SIG-M5 treated with dmso at 0.1 percent for 504 hours (cell line): Measurements from ENCODE around the gene KSR1.

ENCODE experiments used
- DNase-seq: peaks from one replicate; lab custom pipeline; 2025; ENCODE audit not compliant: unreplicated experiment; lab: John Stamatoyannopoulos, UW

KSR1 gene

DNA sequence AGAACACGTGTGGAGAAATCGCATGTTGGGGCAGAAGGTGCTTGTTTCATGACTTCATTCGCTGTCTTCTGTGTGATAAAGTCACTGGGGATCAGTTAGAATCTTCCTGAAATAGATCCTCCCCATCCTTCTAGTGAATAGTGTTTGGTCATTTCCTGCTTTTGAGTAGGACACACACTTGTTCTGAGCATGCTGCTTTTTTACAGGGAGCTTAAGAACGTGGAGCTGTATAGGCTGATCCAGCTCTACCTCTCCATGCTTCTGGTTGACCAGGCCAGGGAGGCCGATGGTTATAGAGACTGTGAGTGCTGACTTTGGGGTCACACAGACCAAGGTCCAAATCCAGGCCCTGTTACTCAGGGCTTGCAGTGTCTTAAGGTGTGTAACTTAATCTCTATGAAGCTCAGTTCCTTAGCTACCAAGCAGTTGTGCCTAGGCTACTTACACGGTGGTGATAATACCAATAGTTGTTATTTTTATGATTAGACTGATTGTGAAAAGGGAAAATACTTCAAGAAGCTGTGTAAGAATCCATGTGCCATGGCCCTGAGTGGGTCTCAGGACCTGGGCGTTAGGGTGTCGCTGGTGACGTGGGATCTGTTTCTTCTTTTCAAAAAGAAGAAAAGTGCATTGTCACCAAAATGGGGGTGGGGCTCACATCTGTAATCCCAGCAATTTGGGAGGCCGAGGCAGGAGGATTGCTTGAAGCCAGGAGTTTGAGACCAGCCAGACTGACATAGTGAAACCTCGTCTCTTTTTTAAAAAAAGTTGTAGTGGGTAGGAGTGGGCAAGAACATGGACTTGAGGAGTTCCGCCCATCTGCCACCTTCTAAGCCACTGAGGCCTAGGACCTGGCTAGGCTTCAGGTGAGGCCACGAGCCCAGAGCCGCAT, 110.7 kb downstream of the KSR1 start:
- no peak for DNase-seq

DNA sequence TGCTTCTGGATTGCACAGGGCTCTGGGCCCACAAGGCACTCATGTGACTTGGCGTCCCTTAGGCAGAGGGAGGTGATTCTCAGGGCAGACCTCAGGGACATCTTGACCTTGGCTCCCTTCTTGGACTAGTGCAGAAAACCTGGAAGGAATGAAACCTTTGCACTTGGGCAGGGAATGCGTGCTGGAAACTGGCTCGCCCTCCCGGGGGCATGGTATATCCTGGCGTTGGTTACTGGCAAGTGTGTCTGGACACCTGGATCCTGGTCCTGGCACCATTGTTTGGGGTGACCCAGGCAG, 111.3 kb downstream of the KSR1 start:
- DNase-seq, result no peak

DNA sequence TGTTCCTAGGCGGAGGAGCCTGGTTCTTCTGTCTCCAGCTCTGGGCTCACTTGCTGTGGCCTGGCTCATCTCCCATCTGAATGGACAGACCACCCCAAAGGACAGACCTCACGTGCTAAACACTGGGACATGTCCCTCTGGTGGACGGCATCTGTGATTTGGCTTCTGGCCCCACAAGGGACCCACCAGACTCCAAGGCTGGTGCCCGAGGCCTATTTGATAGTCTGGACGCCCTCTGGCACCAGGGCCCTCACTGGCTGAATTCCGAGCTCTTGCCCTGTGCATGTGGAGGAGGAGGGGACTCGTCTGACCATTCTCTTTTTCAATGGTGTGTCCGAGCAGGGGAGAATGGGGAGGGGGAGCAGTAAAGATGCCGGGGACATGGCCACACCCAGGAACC, 112.0 kb downstream of the KSR1 start:
- DNase-seq, result no peak

DNA sequence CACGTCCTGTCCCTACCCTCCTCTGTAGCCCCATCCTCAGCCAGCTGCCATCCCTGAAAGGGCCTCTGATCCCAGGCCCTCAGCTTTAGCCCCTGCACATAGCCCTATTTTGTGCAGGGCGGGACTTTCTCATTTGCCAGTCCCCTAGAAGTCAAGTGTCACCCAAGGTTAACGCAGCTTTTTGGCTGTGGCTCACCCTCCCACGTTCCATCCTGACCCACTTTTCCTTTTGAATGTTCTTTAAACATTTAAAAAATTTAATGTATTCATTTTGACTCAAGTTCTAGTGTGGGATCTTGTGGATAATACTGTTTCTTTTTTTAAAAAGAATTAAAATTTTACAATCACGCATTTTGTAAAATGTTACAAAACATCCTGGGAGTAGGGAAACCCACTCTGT, 112.6 kb downstream of the KSR1 start:
- DNase-seq, result no peak

GRCh38 chr17:27569257-27569722, 113.0 kb downstream of the KSR1 start:
- peak; percentile 39 for DNase-seq

- no peak for DNase-seq
Measured at GRCh38 chr17:27569884-27570577, 113.8 kb downstream of the KSR1 start.

GRCh38 chr17:27570578-27570914, 114.3 kb downstream of the KSR1 start:
- no peak for DNase-seq

DNA sequence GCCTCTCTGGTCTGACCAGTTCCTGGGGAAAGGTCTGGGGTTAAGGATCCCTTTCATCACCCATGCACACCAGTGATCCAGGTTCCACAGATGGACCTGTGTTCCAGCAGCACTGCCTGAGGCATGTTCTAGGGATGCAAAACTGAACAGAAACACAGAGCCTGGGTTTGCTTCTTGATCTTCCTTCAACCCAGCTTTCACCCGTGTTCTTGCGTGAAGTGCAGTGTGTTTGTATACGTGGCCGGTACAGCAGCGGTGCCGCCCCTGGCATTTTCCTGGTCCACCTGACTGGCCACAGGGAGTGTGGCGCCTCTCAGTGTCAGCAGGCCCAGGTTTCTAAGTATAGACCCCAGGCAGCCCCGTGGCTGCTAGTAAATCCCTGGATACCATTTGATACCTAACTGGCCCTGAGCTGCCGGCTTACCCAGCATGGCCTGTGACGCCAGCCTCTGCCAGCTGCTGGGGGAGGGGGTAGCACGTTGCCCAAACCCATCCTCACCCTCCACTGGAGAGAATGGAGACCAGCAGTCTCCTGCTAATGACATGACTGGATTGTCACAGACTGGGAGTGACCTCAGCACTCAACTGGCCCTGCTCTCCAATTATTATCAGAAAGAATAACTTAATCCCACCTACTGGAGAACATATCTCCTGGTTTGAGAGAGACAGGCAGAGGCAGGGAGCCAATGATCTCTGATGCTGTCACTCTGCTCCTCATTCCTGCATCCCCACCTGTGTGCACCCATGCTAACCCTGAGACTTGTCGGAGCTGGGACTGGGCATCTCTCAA, 115.5 kb downstream of the KSR1 start:
- DNase-seq, result no peak

DNA sequence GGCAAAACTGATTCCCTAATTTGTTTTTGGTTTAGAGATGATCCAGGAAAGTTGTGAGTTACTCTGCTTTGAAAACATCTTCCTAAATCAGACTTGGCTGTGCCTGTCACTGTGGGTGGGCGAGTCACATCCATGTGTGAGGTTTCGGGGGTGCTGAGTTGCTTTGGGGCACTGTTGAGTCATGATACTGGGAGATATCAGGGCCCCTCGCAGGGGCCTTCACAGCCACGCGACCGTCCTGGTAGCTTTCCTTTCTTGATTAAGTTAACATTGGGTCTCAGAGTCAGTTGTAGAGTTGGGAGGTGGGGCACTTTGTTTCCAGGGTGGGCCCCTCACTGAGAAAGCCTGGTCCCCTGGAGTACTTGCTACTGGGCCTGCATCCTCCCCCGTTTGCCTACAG, 116.4 kb downstream of the KSR1 start:
- DNase-seq, result no peak

- no peak for DNase-seq
Measured at GRCh38 chr17:27573548-27573947, 117.3 kb downstream of the KSR1 start.

DNA sequence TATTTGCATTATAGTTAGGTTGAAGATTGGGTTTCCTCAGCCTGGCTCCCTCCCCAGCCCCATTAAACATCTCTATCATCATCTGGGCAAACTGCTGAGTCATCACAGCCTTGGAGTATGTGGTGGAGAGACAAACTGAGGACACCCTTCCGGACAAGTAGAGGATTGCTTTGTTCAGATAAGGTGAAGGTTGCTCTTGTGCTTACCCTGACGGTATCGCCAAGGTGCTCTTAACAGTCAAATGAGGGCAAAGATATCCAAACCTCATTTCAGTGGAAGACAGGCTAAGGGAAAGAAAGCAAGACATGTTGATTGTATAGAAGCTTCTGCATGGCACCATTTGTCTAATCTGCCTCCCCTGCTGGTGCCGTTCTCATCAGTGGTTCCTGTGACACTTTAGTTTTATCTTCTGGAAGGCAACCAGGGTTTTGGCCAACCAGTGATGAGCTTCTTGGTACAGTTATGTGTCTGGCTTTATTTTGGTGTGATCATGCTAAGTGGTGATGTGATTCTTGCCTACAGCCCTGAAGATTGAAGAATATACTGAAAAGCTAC, 117.8 kb downstream of the KSR1 start:
- DNase-seq, result no peak

DNA sequence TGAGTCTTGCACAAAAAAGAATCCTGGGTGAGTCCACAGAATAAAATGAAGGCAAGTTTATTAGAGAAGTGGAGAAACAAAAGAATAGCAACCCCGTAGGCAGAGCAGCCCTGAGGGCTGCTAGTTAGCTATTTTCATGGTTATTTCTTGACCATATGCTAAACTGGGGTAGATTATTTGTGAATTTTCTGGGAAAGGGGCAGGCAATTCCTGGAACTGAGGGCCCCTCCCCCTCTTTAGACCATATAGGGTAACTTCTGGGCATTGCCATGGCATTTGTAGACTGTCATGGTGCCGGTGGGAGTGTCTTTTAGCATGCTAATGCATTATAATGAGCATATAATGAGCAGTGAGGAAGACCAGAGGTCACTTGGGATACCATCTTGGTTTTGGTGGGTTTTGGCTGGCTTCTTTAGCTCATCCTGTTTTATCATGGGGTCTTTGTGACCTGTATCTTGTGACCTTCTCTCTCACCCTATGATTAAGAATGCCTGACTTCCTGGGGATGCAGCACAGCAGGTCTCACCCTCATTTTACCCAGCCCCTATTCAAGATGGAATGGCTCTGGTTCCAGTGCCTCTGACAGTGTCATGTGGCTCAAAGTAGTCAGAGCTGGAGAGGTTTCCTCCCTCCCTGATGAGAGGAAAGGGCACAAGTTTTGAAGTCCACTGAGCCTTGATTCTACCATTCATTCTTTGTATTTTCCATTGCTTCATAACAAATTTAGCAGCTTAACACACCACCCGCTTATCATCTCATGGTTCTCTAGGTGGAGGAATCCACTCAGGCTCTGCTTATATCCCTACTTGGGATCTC, 119.1 kb downstream of the KSR1 start:
- DNase-seq, result no peak

- no peak for DNase-seq
Measured at GRCh38 chr17:27575912-27576252, 119.6 kb downstream of the KSR1 start.

- DNase-seq, result no peak
Measured at GRCh38 chr17:27576477-27577083, 120.3 kb downstream of the KSR1 start.

- DNase-seq, result no peak
Measured at GRCh38 chr17:27577121-27577761, 121.0 kb downstream of the KSR1 start.

DNA sequence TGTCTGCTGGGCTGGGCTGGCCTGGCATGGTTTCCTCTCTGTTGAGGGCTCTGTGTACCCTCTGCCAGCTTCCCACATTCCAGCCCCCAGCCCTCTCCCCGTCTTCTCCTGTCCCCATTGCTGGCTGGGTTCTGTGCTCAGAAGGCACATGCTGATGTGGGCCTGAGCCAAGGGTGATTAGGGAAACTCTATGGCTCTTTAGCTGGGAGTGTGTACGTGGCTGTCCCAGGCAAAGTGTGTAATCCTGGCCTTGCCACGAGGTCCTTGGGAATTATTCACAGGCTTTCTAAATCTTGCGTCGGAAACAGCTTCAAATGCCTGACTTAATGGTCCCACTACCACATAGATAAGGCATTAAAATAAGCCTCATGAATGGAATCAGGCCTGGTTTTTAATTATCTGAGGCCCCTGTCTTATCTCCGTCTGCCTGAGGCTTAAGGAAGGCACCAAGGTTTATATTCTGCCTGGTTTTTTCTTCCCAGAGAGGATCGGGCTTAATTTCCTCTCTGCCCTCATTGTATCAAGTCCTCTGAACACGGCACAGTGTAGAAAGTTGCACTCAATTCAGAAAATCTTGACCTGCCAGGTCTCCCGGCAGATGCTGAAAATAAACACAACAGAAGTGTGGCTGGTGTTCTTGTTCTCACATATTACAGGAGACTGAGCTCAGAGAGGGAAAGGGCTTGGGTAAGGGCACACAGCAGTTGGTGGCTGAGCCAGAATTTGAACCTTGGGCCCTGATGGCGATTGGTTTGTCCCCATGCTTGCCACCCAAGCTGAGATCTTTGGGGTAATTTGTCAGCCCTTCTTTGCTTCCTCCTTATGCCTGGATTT, 121.9 kb downstream of the KSR1 start:
- no peak for DNase-seq

DNA sequence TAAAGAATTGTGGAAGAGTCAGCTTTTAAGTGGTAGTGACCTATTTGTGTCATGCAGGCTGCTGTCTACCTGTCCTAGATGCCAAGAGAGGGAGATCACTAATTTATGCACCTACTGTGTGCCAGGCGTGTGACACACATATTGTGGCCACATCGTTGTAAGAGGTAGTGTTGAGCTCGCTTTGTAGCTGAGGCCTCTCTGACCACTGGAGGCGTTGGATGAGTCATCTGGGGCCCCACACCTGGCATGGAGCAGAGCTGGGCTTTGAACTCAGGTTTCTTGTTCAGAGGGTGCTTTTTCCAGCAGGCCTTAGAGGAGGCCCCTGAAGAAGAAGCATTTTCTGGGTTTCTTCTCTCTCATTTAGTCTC, 122.5 kb downstream of the KSR1 start:
- DNase-seq, result no peak

- no peak for DNase-seq
Measured at GRCh38 chr17:27579304-27579703, 123.1 kb downstream of the KSR1 start.

GRCh38 chr17:27579897-27580321, 123.7 kb downstream of the KSR1 start:
- no peak for DNase-seq
